Activated CD8-positive, alpha-beta memory T cell treated with anti-CD3 and anti-CD28 coated beads, Interleukin-2, amount 50 U/mL, for 1 hour (primary cell): ENCODE results near the gene SSH2.
A peak's percentile ranks its signal among the peaks of the same experiment; 100 is the strongest.

ENCODE experiments used
- DNase-seq: peaks from one replicate; pipeline ENCODE4 v3.0.0-alpha.2; 2020; ENCODE audit errors: extremely low read depth

Gene SSH2

DNA sequence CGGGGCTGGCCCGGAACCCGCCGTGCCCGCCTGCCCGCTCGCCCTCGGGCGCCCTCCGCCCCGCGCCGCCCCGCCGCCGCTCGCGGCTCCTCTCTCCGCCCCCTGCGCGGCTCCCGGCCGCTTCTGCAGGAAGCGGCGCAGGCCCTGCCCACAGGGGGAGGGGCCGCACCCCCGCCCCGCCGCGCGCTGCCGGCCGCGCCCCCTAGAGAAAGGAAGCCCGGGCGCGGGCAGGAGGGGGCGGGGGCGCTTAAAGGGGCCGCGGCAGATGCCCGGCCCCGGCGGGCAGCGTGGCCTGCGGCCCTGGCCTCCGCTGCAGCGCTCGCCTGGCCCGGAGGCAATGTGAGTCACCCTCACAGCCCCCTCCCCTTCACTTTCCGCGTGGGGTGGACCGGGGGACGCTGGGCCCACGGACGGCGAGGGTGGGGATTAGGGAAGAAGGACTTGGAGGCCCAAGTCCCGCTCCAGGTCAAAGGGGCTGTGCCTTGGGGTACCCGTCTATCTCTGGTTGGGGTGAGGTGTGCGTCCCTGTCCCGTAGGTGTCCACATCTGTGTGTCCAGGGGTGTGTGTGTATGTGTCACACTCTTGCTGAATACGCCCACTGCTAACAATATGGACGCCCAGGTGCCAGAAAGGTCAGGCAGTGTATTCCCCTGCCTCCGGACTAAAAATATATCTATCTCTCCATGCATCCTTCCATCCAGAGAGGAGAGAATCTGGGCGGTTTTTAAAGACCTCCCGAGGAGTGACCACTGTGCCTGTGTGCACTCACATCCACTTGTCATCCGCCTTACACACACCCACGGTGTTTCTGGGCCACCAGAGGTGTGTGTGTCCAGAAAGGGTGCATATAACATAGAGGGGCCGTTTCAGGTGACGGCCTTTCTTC lies 340.3 kb downstream of the SSH2 start, which contains the start of gene GIT1:
GIT1 (minus strand) TSS at position 125 of the 887 bp plus-strand sequence. CDS start 270 bp downstream, outside the sequence.
- DNase-seq, result no peak

DNA sequence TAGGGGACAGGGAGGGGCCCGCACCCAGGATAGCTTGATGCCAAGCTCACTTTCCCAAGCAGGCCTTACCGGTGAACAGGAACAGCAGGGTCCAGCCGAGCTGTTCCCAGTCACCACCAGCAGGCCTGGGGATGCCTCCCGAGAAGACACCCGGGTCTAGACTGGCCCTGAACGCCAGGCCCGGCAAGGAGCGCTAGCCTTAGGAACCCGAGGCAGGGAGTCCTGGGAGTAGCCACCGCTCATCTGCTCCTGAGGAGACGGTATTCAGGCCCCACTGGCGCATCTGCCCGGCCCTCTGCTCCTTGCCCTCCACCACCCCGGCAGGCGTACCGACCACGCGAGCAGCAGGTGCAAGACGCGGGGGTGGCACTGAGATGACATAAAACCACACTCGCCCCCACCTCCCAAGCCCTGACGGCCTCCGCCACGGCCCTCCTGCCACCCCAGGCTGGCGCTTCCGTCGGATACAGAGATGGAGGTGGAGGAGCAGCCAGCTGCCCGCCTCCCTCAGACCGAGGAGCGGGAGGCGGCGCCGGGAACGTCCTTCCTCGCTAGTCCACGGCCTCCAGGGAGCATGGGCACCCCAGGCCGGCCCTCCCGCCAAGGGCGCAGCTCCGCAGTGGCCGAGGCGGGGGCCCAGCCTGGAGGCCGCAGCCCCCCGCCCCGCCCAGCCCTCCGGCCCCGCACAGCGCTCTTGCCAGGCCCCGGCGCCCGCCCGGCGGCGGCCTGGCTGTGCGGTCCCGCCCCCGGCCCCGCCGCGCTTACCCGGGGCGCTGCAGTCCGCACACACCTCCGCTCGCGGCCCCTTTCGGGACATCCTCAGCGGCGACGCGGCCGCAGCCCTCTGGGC lies 341.2 kb downstream of the SSH2 start:
- DNase-seq, result no peak

GRCh38 chr17:29588017-29588561 lies 341.9 kb downstream of the SSH2 start:
- DNase-seq, result no peak

DNA sequence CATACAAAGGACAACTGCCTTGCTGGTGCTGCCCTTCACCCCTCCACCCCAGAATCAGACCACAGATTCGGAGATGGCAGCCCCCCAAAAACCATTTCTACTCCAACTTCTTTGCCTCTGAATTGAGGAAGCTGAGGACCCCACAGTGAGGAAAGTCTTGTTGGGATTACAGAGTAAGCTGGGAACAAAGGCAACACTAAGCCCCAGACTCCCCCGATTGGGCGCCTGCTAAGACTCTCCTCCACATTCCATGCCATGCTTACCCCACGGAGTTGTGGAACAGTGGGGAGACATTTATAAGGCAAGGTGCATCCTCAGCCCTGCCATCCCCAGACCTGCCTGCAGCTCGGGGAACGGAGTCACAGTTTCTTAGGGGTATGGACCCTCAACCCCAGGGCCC lies 342.4 kb downstream of the SSH2 start:
- DNase-seq, result no peak

GRCh38 chr17:29586676-29587469 lies 343.2 kb downstream of the SSH2 start:
- no peak for DNase-seq

GRCh38 chr17:29585080-29585751 lies 344.8 kb downstream of the SSH2 start:
- DNase-seq, result no peak

DNA sequence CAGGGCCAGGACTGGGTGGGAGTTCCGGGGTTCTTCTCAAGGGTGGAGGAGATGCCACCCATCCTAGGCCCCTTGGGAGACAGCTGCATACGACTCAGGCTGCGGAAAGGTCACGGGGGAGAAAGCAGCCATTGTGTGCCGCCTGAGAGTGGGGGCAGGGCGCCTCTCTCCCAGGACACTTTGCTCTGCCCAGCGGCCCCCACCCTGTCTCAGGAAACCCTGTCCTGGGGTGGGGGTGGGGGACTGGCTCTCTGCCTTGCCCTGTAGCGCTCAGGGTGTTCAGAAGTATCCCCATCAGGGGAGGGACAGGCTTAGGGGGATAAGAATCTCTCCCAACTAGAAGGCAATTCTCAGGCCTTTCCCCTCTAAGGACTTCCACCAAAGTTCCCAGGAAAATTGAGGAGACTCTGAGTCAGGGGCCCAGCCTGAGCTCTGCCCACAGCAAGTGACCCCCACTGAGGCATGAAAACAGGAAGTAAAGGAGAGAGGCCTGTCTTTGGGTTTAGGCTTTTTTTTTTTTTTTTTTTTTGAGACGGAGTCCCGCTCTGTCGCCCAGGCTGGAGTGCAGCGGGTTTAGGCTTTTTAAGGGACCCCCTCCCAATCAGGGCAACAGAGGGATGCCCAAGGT lies 345.5 kb downstream of the SSH2 start:
- no peak for DNase-seq

- no peak for DNase-seq
Measured at GRCh38 chr17:29583324-29584248, 346.4 kb downstream of the SSH2 start.

GRCh38 chr17:29582772-29583171 lies 347.3 kb downstream of the SSH2 start:
- DNase-seq, result no peak

DNA sequence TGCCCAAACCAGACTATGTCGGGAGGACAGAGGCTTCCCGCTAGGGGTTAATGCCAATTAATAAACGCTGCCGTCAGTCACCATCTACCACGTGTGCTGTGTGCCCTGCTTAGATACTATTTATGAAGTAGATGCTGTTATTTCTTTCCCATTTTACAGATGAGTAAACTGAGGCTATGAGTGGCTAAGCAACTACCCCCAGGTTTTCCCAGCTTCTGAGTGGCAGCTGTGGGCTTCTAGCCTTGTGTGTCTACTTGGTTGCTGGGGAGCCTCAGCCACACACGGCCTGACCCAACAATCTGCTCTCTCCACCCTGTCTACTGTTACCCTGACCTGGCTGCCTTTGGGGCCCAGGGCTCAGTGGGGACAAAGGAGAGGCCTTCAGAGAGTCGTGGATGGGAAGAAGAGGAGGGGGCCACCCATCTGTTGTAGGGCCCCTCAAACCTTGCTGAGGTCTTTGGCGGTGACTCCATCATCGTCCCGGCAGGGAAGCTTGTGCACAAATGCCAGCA lies 347.7 kb downstream of the SSH2 start:
- no peak for DNase-seq

- DNase-seq, result no peak
Measured at GRCh38 chr17:29581583-29582253, 348.3 kb downstream of the SSH2 start.

DNA sequence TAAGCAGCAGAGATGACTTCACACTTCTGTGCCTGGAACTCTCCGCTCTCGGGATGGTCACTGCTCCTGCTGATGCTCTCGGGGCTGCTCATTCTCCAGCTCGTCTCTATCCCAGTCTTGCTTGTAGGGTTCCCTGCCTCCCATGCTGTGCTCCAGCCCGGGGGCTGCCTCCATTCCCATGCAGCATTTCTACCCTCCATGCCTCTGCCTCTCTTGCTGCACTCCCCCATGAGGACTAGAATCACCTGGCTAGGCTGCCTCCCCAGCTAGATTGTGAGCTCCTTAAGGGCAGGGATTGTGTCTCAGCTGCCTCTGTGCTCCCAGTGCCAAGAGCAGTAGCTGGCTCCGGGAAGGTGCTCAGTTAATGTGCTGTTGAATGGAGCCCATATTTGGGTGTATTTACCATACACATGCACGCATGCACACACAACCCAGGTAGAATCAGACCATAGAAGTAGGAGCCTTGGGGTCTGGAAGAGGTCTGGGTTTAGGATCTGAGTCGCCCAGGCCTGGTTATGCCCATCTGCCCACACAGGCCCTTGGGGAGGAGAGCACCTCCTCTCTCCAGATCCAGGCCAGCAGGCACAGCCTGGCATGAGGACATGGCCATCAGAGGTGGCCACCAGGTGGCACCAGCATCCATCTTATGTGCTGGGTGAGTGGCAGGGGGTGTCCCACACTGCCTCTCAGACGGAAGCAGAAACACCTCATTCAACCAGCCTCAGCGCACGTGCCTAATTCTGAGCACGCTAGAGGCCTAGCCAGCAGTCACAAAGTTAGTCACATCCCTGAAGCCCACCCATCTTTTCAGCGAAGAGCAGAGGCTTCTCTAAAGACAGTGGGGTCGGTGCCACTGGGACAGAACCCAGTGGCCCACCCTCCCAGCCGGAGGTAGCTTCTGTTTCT lies 349.9 kb downstream of the SSH2 start:
- peak; percentile 68 for DNase-seq

DNA sequence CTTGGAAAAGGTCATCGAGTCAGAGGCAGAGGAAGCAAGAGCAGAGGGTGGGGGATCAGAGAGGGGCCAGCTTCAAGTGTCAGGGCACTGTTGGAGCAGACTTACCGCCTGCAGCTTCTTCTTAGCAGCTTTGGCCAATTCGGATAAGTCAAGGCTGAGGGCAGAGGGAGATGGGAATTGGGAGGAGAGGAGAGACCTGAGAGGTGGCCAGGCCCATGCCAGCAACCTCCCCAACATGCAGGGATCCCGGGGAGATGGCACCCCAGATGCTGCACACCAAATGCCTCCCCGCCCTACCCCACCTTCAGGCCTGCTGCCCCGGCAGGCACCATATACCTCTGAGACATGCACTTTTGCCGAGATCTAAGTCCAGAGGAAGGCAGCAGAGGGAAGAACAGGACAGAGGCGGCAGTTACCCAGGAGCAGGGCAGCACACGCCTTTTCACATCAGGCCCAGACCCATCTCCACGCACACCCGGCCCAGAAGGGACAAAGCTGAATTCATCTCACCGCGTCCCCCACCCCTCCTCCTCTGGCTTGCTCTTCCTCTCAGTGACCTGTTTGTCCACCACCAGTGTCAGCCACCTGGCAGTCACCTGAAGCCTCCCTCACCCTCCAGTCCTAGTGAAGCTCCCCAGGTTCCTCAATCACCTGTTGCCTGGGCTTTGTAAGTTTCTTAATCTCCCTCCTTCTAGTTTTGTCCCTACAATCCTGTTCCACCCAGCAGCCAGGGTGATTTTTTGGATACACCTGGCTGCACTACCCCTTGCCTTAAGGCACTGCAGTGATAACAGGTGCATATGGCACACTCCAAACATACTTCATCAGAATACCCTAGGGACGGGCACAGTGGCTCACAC lies 351.2 kb downstream of the SSH2 start:
- DNase-seq, result no peak

DNA sequence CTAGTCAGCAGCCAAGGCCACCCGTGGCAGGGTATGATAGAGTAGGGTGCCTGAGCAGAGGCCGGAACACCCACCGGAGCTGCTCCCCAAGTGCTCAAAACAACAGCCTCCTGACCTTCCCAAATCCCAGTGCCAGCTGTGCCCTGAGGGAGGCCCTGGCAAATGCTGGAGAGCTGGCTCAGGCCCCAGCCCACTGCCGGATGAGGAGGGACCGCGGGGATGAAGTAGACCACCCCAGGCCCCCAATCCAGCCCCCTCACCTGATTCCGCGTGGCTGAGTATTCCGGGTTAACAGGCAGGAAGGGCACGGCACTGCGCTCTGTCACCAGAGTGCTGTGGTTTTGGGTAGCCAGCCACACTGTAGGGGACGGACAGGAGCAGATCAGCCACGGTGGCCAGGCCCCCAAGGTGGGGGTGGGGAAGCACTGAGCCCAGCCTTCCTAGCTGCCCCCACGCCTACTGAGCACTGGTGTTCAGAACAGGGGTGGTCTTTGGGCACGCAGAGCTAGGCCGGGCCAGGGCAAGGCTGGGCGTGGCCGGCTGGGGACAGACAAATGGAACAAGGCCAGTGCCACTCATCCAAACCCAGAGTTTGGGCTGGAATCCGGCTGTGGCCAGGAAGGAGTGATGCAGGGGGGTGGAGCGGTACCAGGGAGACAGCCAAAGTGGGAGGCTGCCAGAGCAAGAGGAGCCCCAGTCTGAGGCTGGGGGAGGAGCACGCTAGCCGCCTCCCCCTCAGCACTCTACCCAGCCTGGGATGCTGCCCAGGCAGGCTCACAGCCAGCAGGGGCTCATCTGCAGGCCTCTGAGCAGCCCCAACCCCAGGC lies 352.4 kb downstream of the SSH2 start:
- no peak for DNase-seq

- no peak for DNase-seq
Measured at GRCh38 chr17:29577001-29577370, 353.0 kb downstream of the SSH2 start.
